ENCODE results near the gene CUL1. TPM values are rescaled to one million over a fixed set of nuclear protein-coding genes. Genes with fewer than 3 reads are reported as not detected.

Gene CUL1
- total RNA-seq, 2 experiments from 2014 or later = 40.5 to 56.6 TPM

GRCh38 chr7:148815612-148816011 is 116.9 kb downstream of the CUL1 start:
- Histone ChIP-seq H4K20me1 (ENCODE audit: insufficient read depth, low read length) (peaks cover 6% of the 10 kb centered on the region; the same call in 1 of the 2 replicates), H3K9me2 (ENCODE audit: insufficient read depth, low read length) (no peaks in the 10 kb centered on the region), H3K4me2 (ENCODE audit: low read length) (no peak overlapping the region), H3K4me3 (ENCODE audit: low read depth, low read length, poor library complexity, severe bottlenecking) (no peak overlapping the region), H3K79me2 (ENCODE audit: insufficient read depth, low read depth, low read length) (no peaks in the 10 kb centered on the region), H2AFZ (ENCODE audit: low read length) (no peak overlapping the region), H3K4me1 (ENCODE audit: insufficient read depth, low read length, poor library complexity, severe bottlenecking) (peaks cover 14% of the 10 kb centered on the region), H3K36me3 (ENCODE audit: insufficient read depth, low read length) (peaks cover 99% of the 10 kb centered on the region), H3K27ac (ENCODE audit: low read depth, low read length, poor library complexity, severe bottlenecking) (no peak overlapping the region), H3K9me3 (ENCODE audit: low read length) (no peaks in the 10 kb centered on the region)
- no peak for TF ChIP-seq EZH2phosphoT487 (IDR thresholded peaks at IDR 0.05; ENCODE audit: borderline replicate concordance, low read depth, low read length)
- no peak for TF ChIP-seq CTCF (conservative IDR thresholded peaks at IDR 0.05; ENCODE audit: low read length)
- peak; percentile 28 for DNase-seq (ENCODE audit: low spot score)
- ChIA-PET CTCF (ENCODE audit: unreplicated experiment) (no interaction called here), POLR2A (interaction anchor here (0.5 to 1.4 kb wide), 5 partner anchors 8 to 1617 kb away, joined by 3 to 4 read pairs (median 3); no protein-coding TSS in a partner anchor)
- intact Hi-C loops (cut with micrococcal nuclease; ENCODE audit: unreplicated experiment) = loop anchor here (5.0 kb wide), 1 partner anchor 147 kb away; no protein-coding TSS in a partner anchor
- no TSS peak for BruUV-seq (replicated peaks)

GRCh38 chr7:148819697-148820360 is 121.1 kb downstream of the CUL1 start:
- intact Hi-C loops (cut with micrococcal nuclease; ENCODE audit: unreplicated experiment) = loop anchor here (5.0 kb wide), 1 partner anchor 142 kb away; no protein-coding TSS in a partner anchor
- ChIA-PET POLR2A (interaction anchor here (0.5 to 1.4 kb wide), 3 partner anchors 11 to 340 kb away, joined by 3 to 5 read pairs (median 3); no protein-coding TSS in a partner anchor), CTCF (ENCODE audit: unreplicated experiment) (no interaction called here)
- H2AFZ ChIP-seq (ENCODE audit: low read length) = no peak overlapping the region
- peaks cover 78% of the 10 kb centered on the region for H3K36me3 ChIP-seq (ENCODE audit: insufficient read depth, low read length)
- peaks cover 9% of the 10 kb centered on the region for H3K4me1 ChIP-seq (ENCODE audit: insufficient read depth, low read length, poor library complexity, severe bottlenecking)
- H3K79me2 ChIP-seq (ENCODE audit: insufficient read depth, low read depth, low read length) = no peaks in the 10 kb centered on the region
- H3K9me3 ChIP-seq (ENCODE audit: low read length) = no peaks in the 10 kb centered on the region
- no peak for DNase-seq (ENCODE audit: low spot score)
- H4K20me1 ChIP-seq (ENCODE audit: insufficient read depth, low read length) = peaks cover 2% of the 10 kb centered on the region; the same call in 1 of the 2 replicates
- H3K9me2 ChIP-seq (ENCODE audit: insufficient read depth, low read length) = no peaks in the 10 kb centered on the region
- H3K27ac ChIP-seq (ENCODE audit: low read depth, low read length, poor library complexity, severe bottlenecking) = no peak overlapping the region
- BruUV-seq (replicated peaks) = no TSS peak
- TF ChIP-seq CTCF (conservative IDR thresholded peaks at IDR 0.05; ENCODE audit: low read length) = no peak
- TF ChIP-seq EZH2phosphoT487 (IDR thresholded peaks at IDR 0.05; ENCODE audit: borderline replicate concordance, low read depth, low read length) = no peak
- no peak overlapping the region for H3K4me2 ChIP-seq (ENCODE audit: low read length)
- no peak overlapping the region for H3K4me3 ChIP-seq (ENCODE audit: low read depth, low read length, poor library complexity, severe bottlenecking)

- Histone ChIP-seq H3K79me2 (ENCODE audit: insufficient read depth, low read depth, low read length) (no peaks in the 10 kb centered on the region), H2AFZ (ENCODE audit: low read length) (no peak overlapping the region), H3K4me2 (ENCODE audit: low read length) (no peak overlapping the region), H3K4me1 (ENCODE audit: insufficient read depth, low read length, poor library complexity, severe bottlenecking) (no peaks in the 10 kb centered on the region), H4K20me1 (ENCODE audit: insufficient read depth, low read length) (no peaks in the 10 kb centered on the region), H3K4me3 (ENCODE audit: low read depth, low read length, poor library complexity, severe bottlenecking) (no peak overlapping the region), H3K27ac (ENCODE audit: low read depth, low read length, poor library complexity, severe bottlenecking) (no peak overlapping the region), H3K9me2 (ENCODE audit: insufficient read depth, low read length) (no peaks in the 10 kb centered on the region), H3K9me3 (ENCODE audit: low read length) (no peaks in the 10 kb centered on the region), H3K36me3 (ENCODE audit: insufficient read depth, low read length) (peaks cover 78% of the 10 kb centered on the region)
- no TSS peak for BruUV-seq (replicated peaks)
- ChIA-PET POLR2A (interaction anchor here (0.6 to 1.4 kb wide), 6 partner anchors 11 to 163 kb away, joined by 3 to 5 read pairs (median 4); no protein-coding TSS in a partner anchor), CTCF (ENCODE audit: unreplicated experiment) (no interaction called here)
- TF ChIP-seq CTCF (conservative IDR thresholded peaks at IDR 0.05; ENCODE audit: low read length) (no peak), EZH2phosphoT487 (IDR thresholded peaks at IDR 0.05; ENCODE audit: borderline replicate concordance, low read depth, low read length) (no peak)
- no peak for DNase-seq (ENCODE audit: low spot score)
- intact Hi-C loops (cut with micrococcal nuclease; ENCODE audit: unreplicated experiment) = no loop called here
These were observed 122.7 kb downstream of the CUL1 start for GRCh38 chr7:148821422-148821821.

Measured in OCI-LY7 (cell line).